Measurements from ENCODE around the gene SMPX. TPM values are rescaled to one million over a fixed set of nuclear protein-coding genes. Genes with fewer than 3 reads are reported as not detected.

Gene SMPX
- total and polyA plus RNA-seq, 9 of the 15 experiments (the other 6 are each of a cell fraction or from before 2014, with no cell fraction given) = not detected

- Histone ChIP-seq H3K9me3 (replicated peaks; ENCODE audit: control insufficient read depth, insufficient read depth, low read depth, low read length) (no peaks in the 10 kb centered on the region), H3K36me3 (ENCODE audit: control insufficient read depth, insufficient read depth, low read length) (no peaks in the 10 kb centered on the region), H3K4me1 (replicated peaks in 1 of 2; ENCODE audit: control insufficient read depth in 2 of 2, insufficient read depth in 2 of 2, low read length in 2 of 2) (no peaks in the 10 kb centered on the region), H3K27ac (ENCODE audit: extremely low read depth, low read depth, low read length) (no peak overlapping the region), H3K79me2 (ENCODE audit: control insufficient read depth, insufficient read depth, low read length) (no peaks in the 10 kb centered on the region), H3K9me1 (ENCODE audit: control insufficient read depth, insufficient read depth, low read length) (no peaks in the 10 kb centered on the region), H3K4me2 (ENCODE audit: insufficient read depth, low read length) (no peak overlapping the region), H4K20me1 (replicated peaks; ENCODE audit: control insufficient read depth, insufficient read depth, low read length) (no peaks in the 10 kb centered on the region), H3K9ac (ENCODE audit: insufficient read depth in 1 of 2, low read depth in 2 of 2, low read length in 2 of 2) (no peak overlapping the region), H3K27me3 (ENCODE audit: control insufficient read depth in 2 of 2, insufficient read depth in 2 of 2, low read length in 2 of 2) (no peaks in the 10 kb centered on the region), H2AFZ (ENCODE audit: low read depth, low read length) (no peak overlapping the region), H3K4me3 (no peak overlapping the region)
- TF ChIP-seq BRCA1 (IDR thresholded peaks at IDR 0.05) (no peak), BRCA1 (CRISPR knock-in tag; IDR thresholded peaks at IDR 0.05) (no peak), NCOA2 (IDR thresholded peaks at IDR 0.05; ENCODE audit: partially characterized antibody in 2 of 2) (no peak), BRD4 (IDR thresholded peaks at IDR 0.05) (no peak), ZSCAN29 (IDR thresholded peaks at IDR 0.05) (no peak), SNIP1 (IDR thresholded peaks at IDR 0.05; ENCODE audit: low read depth) (no peak), MEIS2 (IDR thresholded peaks at IDR 0.05; ENCODE audit: partially characterized antibody) (no peak), MAZ (CRISPR knock-in tag; conservative IDR thresholded peaks at IDR 0.05 in 1 of 2, IDR thresholded peaks at IDR 0.05 in 1 of 2) (no peak), ZNF830 (CRISPR knock-in tag; IDR thresholded peaks at IDR 0.05) (no peak), BACH1 (tag; IDR thresholded peaks at IDR 0.05) (no peak), SMARCB1 (IDR thresholded peaks at IDR 0.05; ENCODE audit: insufficient read length, low read depth) (no peak), ZBTB43 (CRISPR knock-in tag; IDR thresholded peaks at IDR 0.05) (no peak), HSF4 (CRISPR knock-in tag; IDR thresholded peaks at IDR 0.05; ENCODE audit: borderline replicate concordance) (no peak), ZNF280A (IDR thresholded peaks at IDR 0.05; ENCODE audit: low read depth, partially characterized antibody) (no peak), RNF2 (IDR thresholded peaks at IDR 0.05) (no peak), ZNF347 (CRISPR knock-in tag; IDR thresholded peaks at IDR 0.05; ENCODE audit: low read depth) (no peak), ATF4 (CRISPR knock-in tag; IDR thresholded peaks at IDR 0.05) (no peak)
- TF ChIP-seq, protein P1, sequence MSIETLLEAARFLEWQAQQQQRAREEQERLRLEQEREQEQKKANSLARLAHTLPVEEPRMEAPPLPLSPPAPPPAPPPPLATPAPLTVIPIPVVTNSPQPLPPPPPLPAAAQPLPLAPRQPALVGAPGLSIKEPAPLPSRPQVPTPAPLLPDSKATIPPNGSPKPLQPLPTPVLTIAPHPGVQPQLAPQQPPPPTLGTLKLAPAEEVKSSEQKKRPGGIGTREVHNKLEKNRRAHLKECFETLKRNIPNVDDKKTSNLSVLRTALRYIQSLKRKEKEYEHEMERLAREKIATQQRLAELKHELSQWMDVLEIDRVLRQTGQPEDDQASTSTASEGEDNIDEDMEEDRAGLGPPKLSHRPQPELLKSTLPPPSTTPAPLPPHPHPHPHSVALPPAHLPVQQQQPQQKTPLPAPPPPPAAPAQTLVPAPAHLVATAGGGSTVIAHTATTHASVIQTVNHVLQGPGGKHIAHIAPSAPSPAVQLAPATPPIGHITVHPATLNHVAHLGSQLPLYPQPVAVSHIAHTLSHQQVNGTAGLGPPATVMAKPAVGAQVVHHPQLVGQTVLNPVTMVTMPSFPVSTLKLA (conservative IDR thresholded peaks at IDR 0.05) = no peak
- intact Hi-C loops (cut with micrococcal nuclease) = no loop called here
- FAIRE-seq (no peak), DNase-seq (ENCODE audit: extremely low read depth in 1 of 4, low spot score in 3 of 4) (no peak), ATAC-seq (no peak)
- 2% methylated on average over 5 of the region's 5 CpGs for WGBS (ENCODE audit: insufficient coverage, low coverage, missing lambda C conversion rate)
- ChIA-PET CTCF (ENCODE audit: low intra/inter-chr PET ratio) (no interaction called here), POLR2A (no interaction called here)
- in situ Hi-C loops (cut with MboI) = no loop called here
- no TSS peak for BruUV-seq (replicated peaks)
Measured at GRCh38 chrX:21735038-21735767, 22.7 kb downstream of the SMPX start.

Measured in K562 (cell line).